K562 (cell line): ENCODE data around the gene NCOA6. TPM values are rescaled to one million over a fixed set of nuclear protein-coding genes. Genes with fewer than 3 reads are reported as not detected.
A peak's percentile ranks its signal among the peaks of the same experiment; 100 is the strongest.

Experiments used
- ATAC-seq: fragments of 200-7000 bp; cut with Tn5 transposase; 3 replicates; pipeline ENCODE4 v1.9.1; 2020; ENCODE audit warnings: moderate library complexity
- BruUV-seq: library from RNA; stranded (reverse); fragments of 400-500 nt; replicated peaks from 2 replicates; lab custom pipeline; 2021; lab: Mats Ljungman, UMichigan
- CTCF ChIA-PET: fragments of 300-600 bp; formaldehyde crosslinking; extraction: SDS; loops from one replicate; lab custom pipeline; 2021; ENCODE audit warnings: low intra/inter-chr PET ratio; lab: Yijun Ruan, JAX
- POLR2A ChIA-PET: fragments of 300-600, 350-650 bp; sonication (Branson Sonifier 250); formaldehyde crosslinking; extraction: SDS; loops from one replicate; lab custom pipeline; 2021; ENCODE audit warnings: antibody characterized with exemption, inconsistent platforms; lab: Yijun Ruan, JAX
- DNase-seq, 4 experiments: peaks; one replicate each; pipeline versions ENCODE4 v3.0.0 to v3.0.0-alpha.2; 2011 to 2018; ENCODE audit warnings: low spot score in 3 of 4, mixed read lengths in 3 of 4; ENCODE audit errors: extremely low read depth in 1 of 4
- FAIRE-seq: peaks from 2 replicates; lab custom pipeline; 2011; peaks lifted over from hg19 to GRCh38; lab: Jason Lieb, UNC
- H2AFZ ChIP-seq: 2 replicates; pipeline ENCODE4 v1.6.0; 2011; ENCODE audit warnings: low read depth, low read length, control low read depth, inconsistent platforms
- H3K27ac ChIP-seq: fragments of 200-600 bp; 3 replicates; pipeline ENCODE4 v1.8.0; 2011; ENCODE audit warnings: low read depth, mild to moderate bottlenecking, control low read depth, inconsistent platforms, low read length, moderate library complexity, mixed read lengths; ENCODE audit errors: extremely low read depth
- H3K27me3 ChIP-seq, 2 experiments: fragments of 300-600 bp in 1 of 2; 2 replicates in 1 of 2; 3 replicates in 1 of 2; pipeline versions ENCODE4 v1.6.0 to v1.8.0; 2011; ENCODE audit warnings: inconsistent platforms in 2 of 2, low read length in 2 of 2, mild to moderate bottlenecking in 1 of 2, mixed read lengths in 1 of 2, moderate library complexity in 1 of 2; ENCODE audit not compliant: control insufficient read depth in 2 of 2, insufficient read depth in 2 of 2
- H3K36me3 ChIP-seq: fragments of 300-600 bp; 3 replicates; pipeline ENCODE4 v1.8.0; 2011; ENCODE audit warnings: mild to moderate bottlenecking, low read length, inconsistent platforms; ENCODE audit not compliant: control insufficient read depth, insufficient read depth
- H3K4me1 ChIP-seq, 2 experiments: fragments of 200-600 bp in 1 of 2; replicated peaks in 1 of 2; 2 replicates in 1 of 2; 3 replicates in 1 of 2; pipeline versions ENCODE4 v1.5.1 to v1.8.0; 2011; ENCODE audit warnings: inconsistent platforms in 2 of 2, low read length in 2 of 2, mild to moderate bottlenecking in 1 of 2, mixed read lengths in 1 of 2, moderate library complexity in 1 of 2; ENCODE audit not compliant: control insufficient read depth in 2 of 2, insufficient read depth in 2 of 2
- H3K4me2 ChIP-seq: 2 replicates; pipeline ENCODE4 v1.6.1; 2011; ENCODE audit warnings: low read length, control low read depth, inconsistent platforms, mixed read lengths; ENCODE audit not compliant: insufficient read depth
- H3K4me3 ChIP-seq: fragments of 200-600 bp; sonication (generic), shearing (Covaris generic); 2 replicates; pipeline ENCODE4 v1.5.1; 2016; ENCODE audit warnings: control low read depth, inconsistent platforms
- H3K79me2 ChIP-seq: fragments of 200-600 bp; 3 replicates; pipeline ENCODE4 v1.8.0; 2011; ENCODE audit warnings: low read length, inconsistent platforms; ENCODE audit not compliant: control insufficient read depth, insufficient read depth
- H3K9ac ChIP-seq, 2 experiments: 2 replicates each; pipeline versions ENCODE4 v1.6.0 to v1.6.1; 2011; ENCODE audit warnings: low read depth in 2 of 2, low read length in 2 of 2, control low read depth in 1 of 2, inconsistent platforms in 1 of 2, mild to moderate bottlenecking in 1 of 2, mixed read lengths in 1 of 2; ENCODE audit not compliant: insufficient read depth in 1 of 2
- H3K9me1 ChIP-seq: one replicate; pipeline ENCODE4 v1.6.0; 2011; ENCODE audit warnings: inconsistent platforms, mild to moderate bottlenecking, low read length, moderate library complexity; ENCODE audit not compliant: control insufficient read depth, insufficient read depth
- H3K9me3 ChIP-seq: replicated peaks from 2 replicates; pipeline ENCODE4 v1.5.1; 2011; ENCODE audit warnings: low read depth, low read length, inconsistent platforms; ENCODE audit not compliant: control insufficient read depth, insufficient read depth
- H4K20me1 ChIP-seq: replicated peaks from 2 replicates; pipeline ENCODE4 v1.6.1; 2011; ENCODE audit warnings: low read length, inconsistent platforms, mixed read lengths; ENCODE audit not compliant: control insufficient read depth, insufficient read depth
- ASH1L ChIP-seq: fragments of 450-650 bp; IDR thresholded peaks from 2 replicates; pipeline ENCODE4 v1.6.1; 2018; ENCODE audit warnings: borderline replicate concordance, mild to moderate bottlenecking, low read depth; ENCODE audit not compliant: partially characterized antibody
- CBFA2T2 ChIP-seq: fragments of 450-650 bp; conservative IDR thresholded peaks from 2 replicates; pipeline ENCODE4 v1.6.1; 2017; ENCODE audit warnings: mild to moderate bottlenecking
- FOS ChIP-seq: IDR thresholded peaks from 3 replicates; pipeline ENCODE4 v1.6.1; 2011; ENCODE audit not compliant: insufficient read length; ENCODE audit errors: extremely low read depth
- FOSL1 ChIP-seq: fragments of 200-800 bp; sonication (Bioruptor generic); conservative IDR thresholded peaks from 2 replicates; pipeline ENCODE4 v1.6.1; 2016; ENCODE audit warnings: missing genetic modification characterization, missing compliant biosample characterization
- JUND ChIP-seq, 2 experiments: IDR thresholded peaks; 2 replicates in 1 of 2; 3 replicates in 1 of 2; pipeline ENCODE4 v1.6.1; 2011; ENCODE audit warnings: borderline replicate concordance in 2 of 2, low read depth in 2 of 2, low read length in 2 of 2, improper control_type of control experiment in 1 of 2, missing biosample characterization in 1 of 2, missing genetic modification characterization in 1 of 2, missing genetic modification reagents in 1 of 2
- KDM5B ChIP-seq: fragments of 200-600 bp; sonication (generic); IDR thresholded peaks from 2 replicates; pipeline ENCODE4 v1.6.1; 2012; ENCODE audit warnings: low read depth, mild to moderate bottlenecking, moderate library complexity, low read length, control low read depth, inconsistent platforms; ENCODE audit not compliant: insufficient replicate concordance
- KLF10 ChIP-seq: fragments of 250-450 bp; sonication (Bioruptor Pico); IDR thresholded peaks from 2 replicates; pipeline ENCODE4 v1.6.1; 2021; ENCODE audit warnings: matching md5 sums
- MTA3 ChIP-seq: fragments of 450-650 bp; formaldehyde crosslinking; IDR thresholded peaks from 2 replicates; pipeline ENCODE4 v1.6.1; 2017; ENCODE audit warnings: mild to moderate bottlenecking, borderline replicate concordance
- MYBL2 ChIP-seq, 2 experiments: fragments of 450-650 bp in 1 of 2; sonication (generic) in 1 of 2; formaldehyde crosslinking in 1 of 2; IDR thresholded peaks; 2 replicates each; pipeline versions ENCODE4 v1.6.1 to v1.8.1; 2017 to 2022; ENCODE audit warnings: borderline replicate concordance in 1 of 2, inconsistent platforms in 1 of 2, low read depth in 1 of 2, mild to moderate bottlenecking in 1 of 2, missing genetic modification reagents in 1 of 2, moderate library complexity in 1 of 2
- MYNN ChIP-seq, 2 experiments: sonication (generic); formaldehyde crosslinking in 1 of 2; IDR thresholded peaks; 2 replicates each; pipeline versions ENCODE4 v1.5.0 to v1.6.1; 2016 to 2020; ENCODE audit warnings: antibody characterized with exemption in 1 of 2, missing genetic modification reagents in 1 of 2
- NUFIP1 ChIP-seq: fragments of 450-650 bp; IDR thresholded peaks from 2 replicates; pipeline ENCODE4 v1.6.1; 2018; ENCODE audit not compliant: partially characterized antibody
- PHF8 ChIP-seq: fragments of 200-600 bp; sonication (generic); IDR thresholded peaks from 2 replicates; pipeline ENCODE4 v1.6.1; 2012; ENCODE audit warnings: mixed run types, mild to moderate bottlenecking, inconsistent platforms, low read length, moderate library complexity, borderline replicate concordance
- RAD21 ChIP-seq, 2 experiments: fragments of 250-450 bp in 1 of 2; fragments of 450-650 bp in 1 of 2; sonication (Bioruptor Pico) in 1 of 2; formaldehyde crosslinking in 1 of 2; IDR thresholded peaks in 1 of 2; conservative IDR thresholded peaks in 1 of 2; 2 replicates each; pipeline versions ENCODE4 v1.4.0 to v1.8.0; 2020 to 2022; ENCODE audit warnings: mild to moderate bottlenecking in 2 of 2, moderate library complexity in 1 of 2
- SAFB ChIP-seq: fragments of 200-400 bp; formaldehyde crosslinking; IDR thresholded peaks from 2 replicates; pipeline ENCODE4 v1.6.1; 2017; ENCODE audit warnings: low read depth, low read length, borderline replicate concordance
- SMARCE1 ChIP-seq: fragments of 450-650 bp; IDR thresholded peaks from 2 replicates; pipeline ENCODE4 v1.7.1; 2016; ENCODE audit warnings: mild to moderate bottlenecking
- TAF9B ChIP-seq: fragments of 450-650 bp; IDR thresholded peaks from 2 replicates; pipeline ENCODE4 v1.6.1; 2018; ENCODE audit warnings: mild to moderate bottlenecking; ENCODE audit not compliant: partially characterized antibody
- TBP ChIP-seq: optimal IDR thresholded peaks from 2 replicates; pipeline ENCODE3; 2011; ENCODE audit warnings: low read depth, low read length, improper control_type of control experiment
- TCF3 ChIP-seq: sonication (generic); formaldehyde crosslinking; IDR thresholded peaks from 2 replicates; pipeline ENCODE4 v1.4.0; 2020; ENCODE audit warnings: mild to moderate bottlenecking, missing genetic modification reagents
- TSC22D4 ChIP-seq: fragments of 450-650 bp; IDR thresholded peaks from 2 replicates; pipeline ENCODE4 v1.6.1; 2016; ENCODE audit warnings: missing genetic modification characterization, missing biosample characterization, control low read depth
- WHSC1 ChIP-seq: IDR thresholded peaks from one replicate; pipeline ENCODE4 v1.6.1; 2012; ENCODE audit warnings: low read length, control low read depth, inconsistent platforms
- ZBTB2 ChIP-seq: fragments of 450-650 bp; IDR thresholded peaks from 2 replicates; pipeline ENCODE4 v1.6.1; 2016; ENCODE audit warnings: antibody characterized with exemption
- ZNF232 ChIP-seq: sonication (generic); formaldehyde crosslinking; IDR thresholded peaks from 2 replicates; pipeline ENCODE4 v1.8.0; 2022; ENCODE audit warnings: mild to moderate bottlenecking, missing genetic modification reagents
- ZNF354B ChIP-seq: fragments of 250-450 bp; sonication (Bioruptor Pico); IDR thresholded peaks from 2 replicates; pipeline ENCODE4 v1.4.0; 2020
- WGBS: fragments of 100-300 bp; shearing (Covaris generic); methylation state at CpG from one replicate; pipeline ENCODE4 v1.1.6; 2016; ENCODE audit warnings: low coverage, mixed read lengths; ENCODE audit not compliant: insufficient coverage; ENCODE audit errors: missing lambda C conversion rate; 5-methylcytosine and 5-hydroxymethylcytosine counted together
- in situ Hi-C: fragments of 300-500 bp; cut with MboI; formaldehyde crosslinking; loops from 4 replicates; pipeline ENCODE4 v1.15.0; 2018; ENCODE audit warnings: inconsistent platforms, mixed read lengths
- intact Hi-C: fragments of 100-400 bp; cut with micrococcal nuclease; formaldehyde crosslinking; loops from 2 replicates; pipeline ENCODE4 v1.14.2; 2022
- polyA plus RNA-seq, 8 experiments: library from polyadenylated mRNA; depleted of rRNA in 4 of 8; stranded (reverse) in 5 of 8; unstranded in 3 of 8; fragments of >200 nt; fragmentation: Nextera tagmentation in 2 of 8; fragmentation: Illumina TruSeq in 1 of 8; extraction: Ambion mirVana in 2 of 8; extraction: Trizol in 1 of 8; gene quantifications; 2 replicates each; pipeline versions ENCODE4 v1.2.1 to v1.2.3, GENCODE V29; 2011 to 2014; ENCODE audit warnings: inconsistent platforms in 1 of 8, missing spikeins in 1 of 8
- total RNA-seq, 7 experiments: library from RNA; depleted of rRNA in 6 of 7; stranded (reverse); fragments of >200 nt in 6 of 7; fragmentation: Illumina TruSeq in 2 of 7; extraction: Trizol in 2 of 7; gene quantifications; 2 replicates each; pipeline versions ENCODE4 v1.2.1 to v1.2.3, GENCODE V29; 2011 to 2021; ENCODE audit warnings: low replicate concordance in 1 of 7

Gene NCOA6
- total and polyA plus RNA-seq, 9 of the 15 experiments (the other 6 are each of a cell fraction or from before 2014, with no cell fraction given): 6.1 to 25.0 (median 9.5) TPM

- no TSS peak for BruUV-seq
- POLR2A ChIA-PET: no interaction called here
Measured at GRCh38 chr20:34772437-34772836, 53.0 kb downstream of the NCOA6 start.

GRCh38 chr20:34771680-34772081 lies 53.8 kb downstream of the NCOA6 start:
- ATAC-seq (no peak; the same call in 2 of the 3 replicates), FAIRE-seq (no peak), DNase-seq (no peak)
- POLR2A ChIA-PET: no interaction called here
- Histone ChIP-seq H4K20me1 (no peaks in the 10 kb centered on the region), H3K36me3 (peaks cover 69% of the 10 kb centered on the region), H3K4me3 (no peak overlapping the region), H3K79me2 (no peaks in the 10 kb centered on the region), H3K27ac (no peak overlapping the region), H3K4me2 (no peak overlapping the region), H2AFZ (no peak overlapping the region), H3K4me1 (peaks cover 0 to 3% of the 10 kb centered on the region in 2 experiments; a peak in 2 of 5 replicates), H3K27me3 (no peaks in the 10 kb centered on the region), H3K9me3 (no peaks in the 10 kb centered on the region), H3K9ac (no peak overlapping the region), H3K9me1 (no peaks in the 10 kb centered on the region)
- no TSS peak for BruUV-seq
- CTCF ChIA-PET: no interaction called here
- intact Hi-C loops: no loop called here
- 12% methylated on average over 3 of the region's 3 CpGs for WGBS
- in situ Hi-C loops: no loop called here
- TF ChIP-seq NUFIP1: no peak
- TF ChIP-seq JUND (IDR thresholded peaks at IDR 0.05; ENCODE audit: borderline replicate concordance, low read depth, low read length): no peak
- TF ChIP-seq JUND (tag; IDR thresholded peaks at IDR 0.05; ENCODE audit: borderline replicate concordance, low read depth, low read length): 0 out of 3 replicates have a peak, but pooled peaks have one; percentile 34
- no peak for TF ChIP-seq MYNN (IDR thresholded peaks at IDR 0.05)
- no peak for TF ChIP-seq MYNN (CRISPR knock-in tag; IDR thresholded peaks at IDR 0.05)
- TF ChIP-seq CBFA2T2: peak; percentile 29; the same call in 1 of the 2 replicates
- no peak for TF ChIP-seq MYBL2 (IDR thresholded peaks at IDR 0.05; ENCODE audit: low read depth)
- TF ChIP-seq MYBL2 (CRISPR knock-in tag; IDR thresholded peaks at IDR 0.05; ENCODE audit: borderline replicate concordance): no peak
- TF ChIP-seq ZBTB2: no peak
- TF ChIP-seq FOSL1 (tag): peak; percentile 53
- TF ChIP-seq TCF3: peak; percentile 51
- no peak for TF ChIP-seq TSC22D4 (tag)
- no peak for TF ChIP-seq KDM5B

More at GRCh38 chr20:34772437-34772836, 53.0 kb downstream of the NCOA6 start:
- in situ Hi-C loops: no loop called here
- no peak overlapping the region for H3K4me2 ChIP-seq
- DNase-seq (no peak), FAIRE-seq (no peak), ATAC-seq (no peak)
- H4K20me1 ChIP-seq: no peaks in the 10 kb centered on the region
- H3K9me3 ChIP-seq: no peaks in the 10 kb centered on the region
- no peaks in the 10 kb centered on the region for H3K27me3 ChIP-seq
- WGBS: 94% methylated on average over 3 of the region's 3 CpGs
- no peak overlapping the region for H3K27ac ChIP-seq
- intact Hi-C loops: no loop called here
- TF ChIP-seq ZNF232 (CRISPR knock-in tag) (no peak), MTA3 (no peak), KLF10 (CRISPR knock-in tag) (no peak), TBP (no peak), SMARCE1 (no peak), PHF8 (no peak), FOS (no peak), ASH1L (no peak), RAD21 (CRISPR knock-in tag; conservative IDR thresholded peaks at IDR 0.05 in 1 of 2, IDR thresholded peaks at IDR 0.05 in 1 of 2) (no peak), TAF9B (no peak), TCF3 (no peak), ZNF354B (CRISPR knock-in tag) (no peak), SAFB (no peak), WHSC1 (no peak)
- peaks cover 0 to 3% of the 10 kb centered on the region in 2 experiments; a peak in 2 of 5 replicates for H3K4me1 ChIP-seq
- H3K9me1 ChIP-seq: no peaks in the 10 kb centered on the region
- no peak overlapping the region for H2AFZ ChIP-seq
- no peaks in the 10 kb centered on the region for H3K79me2 ChIP-seq
- CTCF ChIA-PET: no interaction called here
- H3K4me3 ChIP-seq: no peak overlapping the region
- peaks cover 63% of the 10 kb centered on the region for H3K36me3 ChIP-seq
- H3K9ac ChIP-seq: no peak overlapping the region
